Activated T-cell treated with anti-CD3 and anti-CD28 coated beads, Interleukin-2, amount 50 U/mL, for 24 hours (primary cell): ENCODE results near the gene ART4.

ENCODE experiments used
- DNase-seq: peaks from one replicate; pipeline ENCODE4 v3.0.0-alpha.2; 2020
- H3K27ac Mint-ChIP-seq: 2 replicates; pipeline ENCODE4 v1.8.0; 2020; ENCODE audit warnings: mild to moderate bottlenecking, mixed read lengths
- H3K27me3 Mint-ChIP-seq: 2 replicates; pipeline ENCODE4 v1.8.0; 2020; ENCODE audit warnings: mixed read lengths
- H3K36me3 Mint-ChIP-seq: 2 replicates; pipeline ENCODE4 v1.8.0; 2020; ENCODE audit warnings: low read depth, mixed read lengths
- H3K4me1 Mint-ChIP-seq: 2 replicates; pipeline ENCODE4 v1.8.0; 2020; ENCODE audit warnings: low read depth, mixed read lengths
- H3K4me3 Mint-ChIP-seq: 2 replicates; pipeline ENCODE4 v1.8.0; 2020; ENCODE audit warnings: mild to moderate bottlenecking, moderate library complexity, mixed read lengths
- H3K9me3 Mint-ChIP-seq: 2 replicates; pipeline ENCODE4 v1.8.0; 2020; ENCODE audit warnings: mixed read lengths

Gene ART4

GRCh38 chr12:14841761-14842160, 1.6 kb downstream of the ART4 start:
- Mint-ChIP-seq H3K36me3 (no peaks in the 10 kb centered on the region), H3K9me3 (no peaks in the 10 kb centered on the region), H3K27ac (no peak overlapping the region), H3K4me3 (no peak overlapping the region), H3K27me3 (peaks cover 13% of the 10 kb centered on the region), H3K4me1 (peaks cover 11% of the 10 kb centered on the region)
- DNase-seq, result no peak

GRCh38 chr12:14840616-14841015, 2.7 kb downstream of the ART4 start:
- Mint-ChIP-seq H3K4me1 (peaks cover 7% of the 10 kb centered on the region), H3K27me3 (peaks cover 16% of the 10 kb centered on the region), H3K4me3 (no peak overlapping the region), H3K27ac (no peak overlapping the region), H3K9me3 (no peaks in the 10 kb centered on the region), H3K36me3 (no peaks in the 10 kb centered on the region)
- DNase-seq, result no peak

GRCh38 chr12:14839262-14839661, 4.1 kb downstream of the ART4 start:
- H3K27me3 Mint-ChIP-seq, result peaks cover 23% of the 10 kb centered on the region
- H3K9me3 Mint-ChIP-seq, result no peaks in the 10 kb centered on the region
- H3K36me3 Mint-ChIP-seq, result no peaks in the 10 kb centered on the region
- no peak overlapping the region for H3K27ac Mint-ChIP-seq
- DNase-seq, result no peak
- H3K4me1 Mint-ChIP-seq, result peaks cover 2% of the 10 kb centered on the region
- no peak overlapping the region for H3K4me3 Mint-ChIP-seq

DNA sequence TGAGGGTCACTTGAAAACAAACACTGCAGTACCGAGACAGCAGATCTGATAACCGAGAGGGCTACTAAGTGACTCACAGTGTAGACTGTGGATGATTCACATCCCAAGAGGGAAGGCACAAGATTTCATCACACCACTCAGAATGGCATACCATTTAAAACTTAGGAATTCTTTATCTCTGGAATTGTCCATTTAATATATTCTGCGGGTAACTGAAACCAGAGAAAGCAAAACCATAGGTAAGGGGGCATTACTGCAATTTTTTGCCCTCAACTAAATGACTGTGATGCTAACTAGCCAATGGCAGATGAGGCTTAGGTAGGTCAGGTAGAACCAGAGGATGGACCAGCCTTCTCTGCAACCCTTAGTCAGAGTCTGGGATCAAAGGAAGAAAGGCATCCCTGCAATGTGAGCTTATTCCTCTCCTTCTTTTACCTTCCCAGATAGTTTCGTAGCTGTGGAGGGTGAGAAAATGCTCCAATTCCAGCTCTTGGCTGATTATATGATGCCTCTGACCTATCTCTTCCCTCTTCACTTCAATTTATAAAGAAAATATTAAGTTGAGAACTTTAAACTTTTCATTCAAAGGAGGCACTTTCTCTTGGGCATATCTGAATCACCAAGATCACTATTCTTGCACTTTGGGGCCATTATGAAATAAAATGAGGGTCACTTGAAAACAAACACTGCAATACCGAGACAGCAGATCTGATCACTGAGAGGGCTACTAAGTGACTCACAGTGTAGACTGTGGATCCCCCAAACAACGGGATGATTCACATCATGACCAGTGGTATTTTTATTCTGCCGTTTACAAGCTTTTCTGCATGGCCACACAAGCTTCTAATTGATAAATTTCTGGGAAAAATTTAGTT, 6.8 kb downstream of the ART4 start:
- Mint-ChIP-seq H3K36me3 (no peaks in the 10 kb centered on the region), H3K9me3 (no peaks in the 10 kb centered on the region), H3K4me3 (no peak overlapping the region), H3K27me3 (peaks cover 31% of the 10 kb centered on the region), H3K4me1 (peaks cover 2% of the 10 kb centered on the region), H3K27ac (no peak overlapping the region)
- DNase-seq, result no peak

GRCh38 chr12:14834509-14834908, 8.8 kb downstream of the ART4 start:
- no peak for DNase-seq
- Mint-ChIP-seq H3K4me3 (no peak overlapping the region), H3K27ac (no peak overlapping the region), H3K36me3 (no peaks in the 10 kb centered on the region), H3K4me1 (peaks cover 2% of the 10 kb centered on the region), H3K27me3 (peaks cover 28% of the 10 kb centered on the region), H3K9me3 (no peaks in the 10 kb centered on the region)

DNA sequence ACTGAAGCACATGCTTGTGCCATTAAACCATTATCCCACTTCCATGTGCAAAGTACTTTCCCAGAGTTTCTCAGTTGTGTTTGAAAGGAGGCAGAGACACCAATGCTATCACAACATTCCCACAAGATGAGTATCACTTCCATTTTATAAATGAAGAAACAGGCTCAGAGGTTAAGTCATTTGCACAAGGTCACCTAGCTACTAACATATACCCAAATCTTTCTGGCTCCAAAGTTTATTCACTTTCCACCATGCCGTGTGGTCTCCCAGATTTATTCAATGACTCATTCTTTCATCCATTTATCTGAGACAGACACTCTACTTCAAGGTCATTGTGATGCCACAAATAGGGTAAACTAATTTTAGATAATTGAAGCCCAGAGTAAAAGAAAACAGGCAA, 9.4 kb downstream of the ART4 start:
- Mint-ChIP-seq H3K4me3 (no peak overlapping the region), H3K27me3 (peaks cover 22% of the 10 kb centered on the region), H3K27ac (no peak overlapping the region), H3K4me1 (peaks cover 2% of the 10 kb centered on the region), H3K36me3 (no peaks in the 10 kb centered on the region), H3K9me3 (no peaks in the 10 kb centered on the region)
- DNase-seq, result no peak

DNA sequence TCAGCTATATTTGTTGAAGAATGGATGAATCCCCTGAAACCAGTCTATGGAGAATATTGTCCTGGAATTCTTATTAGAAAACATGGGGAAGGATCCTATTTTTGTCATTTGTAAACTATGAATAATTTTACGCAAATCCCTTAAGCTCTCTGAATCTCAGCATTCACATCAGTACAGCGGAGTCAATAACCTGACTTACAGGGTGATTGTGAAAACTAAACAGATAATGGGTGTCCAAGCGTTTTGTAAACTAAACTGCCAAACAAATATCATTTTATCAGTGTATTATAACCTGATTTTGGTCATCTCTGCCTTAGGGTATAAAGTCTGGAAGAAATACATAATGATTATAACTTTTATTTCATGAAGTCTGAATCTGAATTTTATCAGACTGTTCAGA, 10.0 kb downstream of the ART4 start:
- Mint-ChIP-seq H3K27ac (no peak overlapping the region), H3K4me1 (peaks cover 2% of the 10 kb centered on the region), H3K9me3 (no peaks in the 10 kb centered on the region), H3K36me3 (no peaks in the 10 kb centered on the region), H3K27me3 (peaks cover 22% of the 10 kb centered on the region), H3K4me3 (no peak overlapping the region)
- no peak for DNase-seq

- Mint-ChIP-seq H3K4me1 (peaks cover 14% of the 10 kb centered on the region), H3K4me3 (no peak overlapping the region), H3K36me3 (no peaks in the 10 kb centered on the region), H3K9me3 (no peaks in the 10 kb centered on the region), H3K27ac (no peak overlapping the region), H3K27me3 (peaks cover 6% of the 10 kb centered on the region)
- DNase-seq, result no peak
Observed at GRCh38 chr12:14828892-14829291, 14.4 kb downstream of the ART4 start.

DNA sequence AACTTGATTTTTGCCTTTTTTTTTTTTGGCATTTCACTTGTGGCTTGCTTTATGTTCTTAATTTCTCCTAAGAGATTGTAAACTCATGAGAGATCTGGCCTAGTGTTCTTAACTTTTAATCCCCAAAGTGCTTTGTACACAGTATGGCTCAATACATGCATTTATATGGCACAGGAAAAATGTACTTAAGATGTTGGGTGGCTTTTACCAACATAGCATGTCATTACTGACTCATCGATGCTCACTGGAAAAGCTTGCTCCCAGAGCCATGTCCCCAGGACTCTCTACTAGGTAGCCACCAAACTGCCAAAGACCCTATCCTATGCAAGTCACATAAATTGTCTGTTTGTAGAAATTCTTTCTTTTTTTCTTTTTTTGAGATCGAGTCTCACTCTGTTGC, 16.3 kb downstream of the ART4 start:
- no peak for DNase-seq
- H3K4me1 Mint-ChIP-seq, result peaks cover 24% of the 10 kb centered on the region
- no peak overlapping the region for H3K4me3 Mint-ChIP-seq
- H3K27ac Mint-ChIP-seq, result no peak overlapping the region
- H3K27me3 Mint-ChIP-seq, result no peaks in the 10 kb centered on the region
- no peaks in the 10 kb centered on the region for H3K9me3 Mint-ChIP-seq
- no peaks in the 10 kb centered on the region for H3K36me3 Mint-ChIP-seq

DNA sequence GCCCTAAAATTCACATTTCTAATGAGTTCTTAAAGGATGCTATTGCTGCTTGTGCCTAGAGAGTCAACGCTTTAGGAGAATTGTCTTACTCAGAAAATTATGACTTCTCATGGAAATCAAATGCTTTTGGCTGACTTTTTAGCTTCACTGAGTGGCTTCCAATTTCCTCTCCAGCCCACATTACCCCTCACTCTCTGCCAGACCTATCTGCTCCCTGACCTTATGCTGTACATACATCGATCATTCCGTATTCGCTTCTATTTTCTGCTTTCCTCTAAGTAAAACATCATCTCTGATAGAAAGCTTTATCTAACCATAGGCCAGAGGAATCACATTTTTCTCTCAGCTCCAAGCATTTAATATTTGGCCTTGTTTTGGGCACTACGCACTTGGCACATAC, 16.8 kb downstream of the ART4 start:
- DNase-seq, result no peak
- Mint-ChIP-seq H3K4me1 (peaks cover 24% of the 10 kb centered on the region), H3K9me3 (no peaks in the 10 kb centered on the region), H3K27ac (no peak overlapping the region), H3K4me3 (no peak overlapping the region), H3K27me3 (no peaks in the 10 kb centered on the region), H3K36me3 (no peaks in the 10 kb centered on the region)

DNA sequence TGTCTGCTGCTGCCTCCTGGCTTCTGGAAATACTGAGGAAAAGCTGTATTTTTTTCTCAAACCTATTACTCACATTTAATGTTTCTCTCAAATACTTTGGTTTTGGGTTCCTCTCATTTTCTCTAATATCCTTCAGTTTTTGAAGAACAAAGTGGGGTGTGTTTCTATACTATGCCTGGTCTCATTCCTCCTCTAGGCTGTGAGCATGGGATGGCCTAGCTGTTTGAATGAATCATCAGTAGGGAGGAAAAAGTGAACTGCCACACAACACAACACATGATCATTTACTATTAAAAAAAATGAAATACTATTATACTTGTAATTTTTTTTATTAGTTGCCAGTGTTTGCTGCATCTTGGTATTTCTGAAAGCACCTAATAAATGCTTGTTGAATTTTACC, 18.1 kb downstream of the ART4 start:
- Mint-ChIP-seq H3K4me3 (no peak overlapping the region), H3K27ac (peak overlapping the region; percentile 76), H3K4me1 (peaks cover 24% of the 10 kb centered on the region), H3K9me3 (no peaks in the 10 kb centered on the region), H3K27me3 (no peaks in the 10 kb centered on the region), H3K36me3 (no peaks in the 10 kb centered on the region)
- no peak for DNase-seq

GRCh38 chr12:14824012-14824634, 19.2 kb downstream of the ART4 start:
- DNase-seq, result no peak
- Mint-ChIP-seq H3K9me3 (no peaks in the 10 kb centered on the region), H3K27me3 (no peaks in the 10 kb centered on the region), H3K4me1 (peaks cover 24% of the 10 kb centered on the region), H3K27ac (peak overlapping the region; percentile 76), H3K4me3 (no peak overlapping the region), H3K36me3 (no peaks in the 10 kb centered on the region)

DNA sequence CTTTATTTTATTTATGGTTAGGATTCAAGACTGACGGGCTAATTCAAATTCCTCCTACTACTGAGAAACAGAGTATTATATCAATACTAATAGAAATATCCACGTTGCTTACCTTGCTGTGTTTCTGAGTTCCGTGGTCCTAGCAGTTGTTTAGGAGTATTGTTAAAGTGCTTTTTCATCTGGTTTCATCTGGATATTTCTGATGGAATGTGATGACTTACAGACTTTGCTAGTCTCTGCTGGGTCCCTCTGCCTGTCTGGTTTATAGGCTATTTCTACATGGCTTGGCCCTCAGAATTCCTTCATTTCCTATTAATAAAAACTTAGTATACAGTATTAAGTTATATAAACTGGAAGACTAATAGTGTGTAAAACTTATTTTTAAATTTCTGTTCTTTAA, 29.3 kb downstream of the ART4 start, which contains the start of gene SMCO3:
TSS of gene SMCO3 (minus strand) at position 169 of the 400 bp plus-strand sequence. CDS start 7,502 bp downstream, outside the sequence.
- no peak within 1 kb of the TSS for H3K27ac Mint-ChIP-seq
- H3K4me3 Mint-ChIP-seq, result no peak within 1 kb of the TSS
- DNase-seq, result no peak
- peaks cover 6% of the 10 kb centered on the region for H3K9me3 Mint-ChIP-seq
- H3K36me3 Mint-ChIP-seq, result no peaks in the 10 kb centered on the region
- H3K27me3 Mint-ChIP-seq, result peaks cover 3% of the 10 kb centered on the region
- H3K4me1 Mint-ChIP-seq, result peaks cover 19% of the 10 kb centered on the region

- Mint-ChIP-seq H3K27ac (no peak overlapping the region), H3K9me3 (no peaks in the 10 kb centered on the region), H3K27me3 (no peaks in the 10 kb centered on the region), H3K4me3 (no peak overlapping the region), H3K36me3 (peaks cover 1% of the 10 kb centered on the region), H3K4me1 (peaks cover 15% of the 10 kb centered on the region)
- DNase-seq, result no peak
Observed at GRCh38 chr12:14811486-14811885, 31.8 kb downstream of the ART4 start.

GRCh38 chr12:14810953-14811483, 32.3 kb downstream of the ART4 start:
- H3K4me3 Mint-ChIP-seq, result no peak overlapping the region
- peaks cover 1% of the 10 kb centered on the region for H3K36me3 Mint-ChIP-seq
- H3K27me3 Mint-ChIP-seq, result no peaks in the 10 kb centered on the region
- no peaks in the 10 kb centered on the region for H3K9me3 Mint-ChIP-seq
- peaks cover 15% of the 10 kb centered on the region for H3K4me1 Mint-ChIP-seq
- no peak for DNase-seq
- H3K27ac Mint-ChIP-seq, result no peak overlapping the region
